Neural progenitor cell (in vitro differentiated cells): Measurements from ENCODE around the gene IFI6.

Experiments used
- CTCF ChIP-seq: fragments of 200-600 bp; sonication (generic); IDR thresholded peaks from 2 replicates; pipeline ENCODE4 v1.5.1; 2017; ENCODE audit warnings: antibody characterized with exemption, mild to moderate bottlenecking
- EZH2 ChIP-seq: fragments of 200-600 bp; sonication (generic); IDR thresholded peaks from 2 replicates; pipeline ENCODE4 v1.6.1; 2017; ENCODE audit warnings: antibody characterized with exemption, mild to moderate bottlenecking, moderate library complexity
- EZH2phosphoT487 ChIP-seq: fragments of 200-600 bp; sonication (generic); IDR thresholded peaks from 2 replicates; pipeline ENCODE4 v1.6.1; 2017; ENCODE audit warnings: antibody characterized with exemption

GRCh38 chr1:27660300-27660835 is 11.6 kb downstream of the IFI6 start:
- no peak for TF ChIP-seq EZH2phosphoT487
- no peak for TF ChIP-seq CTCF
- TF ChIP-seq EZH2 = no peak
